ENCODE measurements around the gene MSRB3. TPM values are rescaled to one million over a fixed set of nuclear protein-coding genes. Genes with fewer than 3 reads are reported as not detected.

Gene MSRB3
- total RNA-seq, 1 experiment from 2014 or later: 1.8 TPM

Other genes with a start within 250 kb of the MSRB3 start
- 0.69 to 1.8 TPM (median 1.5 TPM) in 3 replicates for gene WIF1, start 157.4 kb upstream of the MSRB3 start, total RNA-seq (2021)
- 28.7 to 31.3 TPM (median 29.8 TPM) in 3 replicates for gene LEMD3, start 109.1 kb upstream of the MSRB3 start, total RNA-seq (2021)